K562 (cell line): ENCODE measurements around the gene C2CD2. TPM values are rescaled to one million over a fixed set of nuclear protein-coding genes. Genes with fewer than 3 reads are reported as not detected.
A peak's percentile ranks its signal among the peaks of the same experiment; 100 is the strongest.

Source experiments
- CBFA2T3 ChIP-seq: fragments of 450-650 bp; IDR thresholded peaks from 2 replicates; pipeline ENCODE4 v1.6.1; 2017
- CGGBP1 ChIP-seq: fragments of 250-450 bp; sonication (Bioruptor Pico); IDR thresholded peaks from 2 replicates; pipeline ENCODE4 v1.9.0; 2021; ENCODE audit warnings: mild to moderate bottlenecking
- JUND ChIP-seq, 2 experiments: IDR thresholded peaks; 2 replicates in 1 of 2; 3 replicates in 1 of 2; pipeline ENCODE4 v1.6.1; 2011; ENCODE audit warnings: borderline replicate concordance in 2 of 2, low read depth in 2 of 2, low read length in 2 of 2, improper control_type of control experiment in 1 of 2, missing biosample characterization in 1 of 2, missing genetic modification characterization in 1 of 2, missing genetic modification reagents in 1 of 2
- NELFE ChIP-seq: IDR thresholded peaks from 2 replicates; pipeline ENCODE4 v1.6.1; 2011; ENCODE audit warnings: mild to moderate bottlenecking; ENCODE audit not compliant: insufficient read depth, insufficient read length
- PBX2 ChIP-seq, 2 experiments: IDR thresholded peaks in 1 of 2; conservative IDR thresholded peaks in 1 of 2; 2 replicates each; pipeline ENCODE4 v1.6.1; 2016; ENCODE audit warnings: low read depth in 2 of 2, mild to moderate bottlenecking in 1 of 2, missing compliant biosample characterization in 1 of 2, missing genetic modification characterization in 1 of 2, moderate library complexity in 1 of 2
- PHF20 ChIP-seq: fragments of 450-650 bp; IDR thresholded peaks from 2 replicates; pipeline ENCODE4 v1.6.1; 2018; ENCODE audit not compliant: partially characterized antibody
- SMARCC2 ChIP-seq: fragments of 450-650 bp; IDR thresholded peaks from 2 replicates; pipeline ENCODE4 v1.6.1; 2017; ENCODE audit warnings: antibody characterized with exemption, moderate library complexity, mild to moderate bottlenecking, low read depth
- THRB ChIP-seq: fragments of 450-650 bp; formaldehyde crosslinking; conservative IDR thresholded peaks from 2 replicates; pipeline ENCODE4 v1.4.0; 2022; ENCODE audit warnings: mild to moderate bottlenecking, missing genetic modification characterization
- TSC22D4 ChIP-seq: fragments of 450-650 bp; IDR thresholded peaks from 2 replicates; pipeline ENCODE4 v1.6.1; 2016; ENCODE audit warnings: missing genetic modification characterization, missing biosample characterization, control low read depth
- ZNF75A ChIP-seq: fragments of 450-650 bp; formaldehyde crosslinking; IDR thresholded peaks from 2 replicates; pipeline ENCODE4 v1.4.0; 2020; ENCODE audit warnings: mild to moderate bottlenecking
- ZSCAN29 ChIP-seq: fragments of 450-650 bp; IDR thresholded peaks from 2 replicates; pipeline ENCODE4 v1.6.1; 2017
- polyA plus RNA-seq, 8 experiments: library from polyadenylated mRNA; depleted of rRNA in 4 of 8; stranded (reverse) in 5 of 8; unstranded in 3 of 8; fragments of >200 nt; fragmentation: Nextera tagmentation in 2 of 8; fragmentation: Illumina TruSeq in 1 of 8; extraction: Ambion mirVana in 2 of 8; extraction: Trizol in 1 of 8; gene quantifications; 2 replicates each; pipeline versions ENCODE4 v1.2.1 to v1.2.3, GENCODE V29; 2011 to 2014; ENCODE audit warnings: inconsistent platforms in 1 of 8, missing spikeins in 1 of 8
- total RNA-seq, 7 experiments: library from RNA; depleted of rRNA in 6 of 7; stranded (reverse); fragments of >200 nt in 6 of 7; fragmentation: Illumina TruSeq in 2 of 7; extraction: Trizol in 2 of 7; gene quantifications; 2 replicates each; pipeline versions ENCODE4 v1.2.1 to v1.2.3, GENCODE V29; 2011 to 2021; ENCODE audit warnings: low replicate concordance in 1 of 7
- TF ChIP-seq, protein P1 (sequence below): sonication (generic); formaldehyde crosslinking; IDR thresholded peaks from 2 replicates; pipeline ENCODE4 v1.8.0; 2022; ENCODE audit warnings: mild to moderate bottlenecking, missing genetic modification reagents, borderline replicate concordance
- TF ChIP-seq, protein P2 (sequence below): fragments of 450-650 bp; IDR thresholded peaks from 2 replicates; pipeline ENCODE4 v1.6.1; 2016; ENCODE audit warnings: low read depth, mild to moderate bottlenecking, moderate library complexity

The C2CD2 gene
- total and polyA plus RNA-seq, 9 of the 15 experiments (the other 6 are each of a cell fraction or from before 2014, with no cell fraction given): 1.3 to 21.6 (median 12.1) TPM

- TF ChIP-seq THRB (CRISPR knock-in tag) (no peak), PHF20 (no peak), CBFA2T3 (peak; percentile 69), PBX2 (CRISPR knock-in tag; IDR thresholded peaks at IDR 0.05; ENCODE audit: low read depth) (no peak), PBX2 (tag; conservative IDR thresholded peaks at IDR 0.05; ENCODE audit: low read depth) (no peak), TSC22D4 (tag) (no peak), SMARCC2 (peak; percentile 4; the same call in 1 of the 2 replicates), ZSCAN29 (peak; percentile 83), NELFE (no peak), ZNF75A (CRISPR knock-in tag) (no peak), CGGBP1 (CRISPR knock-in tag) (no peak), JUND (IDR thresholded peaks at IDR 0.05; ENCODE audit: borderline replicate concordance, low read depth, low read length) (peak; percentile 86), JUND (tag; IDR thresholded peaks at IDR 0.05; ENCODE audit: borderline replicate concordance, low read depth, low read length) (peak; percentile 81; the same call in 2 of the 3 replicates)
- TF ChIP-seq, protein P1, sequence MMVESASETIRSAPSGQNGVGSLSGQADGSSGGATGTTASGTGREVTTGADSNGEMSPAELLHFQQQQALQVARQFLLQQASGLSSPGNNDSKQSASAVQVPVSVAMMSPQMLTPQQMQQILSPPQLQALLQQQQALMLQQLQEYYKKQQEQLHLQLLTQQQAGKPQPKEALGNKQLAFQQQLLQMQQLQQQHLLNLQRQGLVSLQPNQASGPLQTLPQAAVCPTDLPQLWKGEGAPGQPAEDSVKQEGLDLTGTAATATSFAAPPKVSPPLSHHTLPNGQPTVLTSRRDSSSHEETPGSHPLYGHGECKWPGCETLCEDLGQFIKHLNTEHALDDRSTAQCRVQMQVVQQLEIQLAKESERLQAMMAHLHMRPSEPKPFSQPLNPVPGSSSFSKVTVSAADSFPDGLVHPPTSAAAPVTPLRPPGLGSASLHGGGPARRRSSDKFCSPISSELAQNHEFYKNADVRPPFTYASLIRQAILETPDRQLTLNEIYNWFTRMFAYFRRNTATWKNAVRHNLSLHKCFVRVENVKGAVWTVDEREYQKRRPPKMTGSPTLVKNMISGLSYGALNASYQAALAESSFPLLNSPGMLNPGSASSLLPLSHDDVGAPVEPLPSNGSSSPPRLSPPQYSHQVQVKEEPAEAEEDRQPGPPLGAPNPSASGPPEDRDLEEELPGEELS: peak; percentile 95; the same call in 1 of the 2 replicates
- TF ChIP-seq, protein P2, sequence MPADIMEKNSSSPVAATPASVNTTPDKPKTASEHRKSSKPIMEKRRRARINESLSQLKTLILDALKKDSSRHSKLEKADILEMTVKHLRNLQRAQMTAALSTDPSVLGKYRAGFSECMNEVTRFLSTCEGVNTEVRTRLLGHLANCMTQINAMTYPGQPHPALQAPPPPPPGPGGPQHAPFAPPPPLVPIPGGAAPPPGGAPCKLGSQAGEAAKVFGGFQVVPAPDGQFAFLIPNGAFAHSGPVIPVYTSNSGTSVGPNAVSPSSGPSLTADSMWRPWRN: peak; percentile 89
These were observed 21.1 kb downstream of the C2CD2 start (continued) for GRCh38 chr21:41932576-41933312.
